ENCODE measurements around the gene LMNTD2. TPM values are rescaled to one million over a fixed set of nuclear protein-coding genes. Genes with fewer than 3 reads are reported as not detected.

LMNTD2 gene
- 2.2 and 2.6 TPM in 2 replicates for polyA plus RNA-seq (2013)

GRCh38 chr11:560305-561147 lies at the start of gene LMNTD2, which contains the start of gene RASSF7:
Gene LMNTD2 (minus strand): TSS chr11:560738. CDS start chr11:560716, 22 bp downstream.
Gene RASSF7 (plus strand): TSS chr11:560970. CDS start chr11:561769, 799 bp downstream.
- H3K4me3 ChIP-seq (ENCODE audit: low read depth, low read length), result peak within 1 kb of the TSS; percentile 86
- H2AFZ ChIP-seq (ENCODE audit: insufficient read depth, low read length, poor library complexity), result peak within 1 kb of the TSS; percentile 78
- H2BK120ac ChIP-seq (ENCODE audit: insufficient read depth, low read length, poor library complexity), result peak within 1 kb of the TSS; percentile 83
- peak within 1 kb of the TSS; percentile 94 for H3K14ac ChIP-seq (ENCODE audit: low read length)
- H3K4me1 ChIP-seq (ENCODE audit: control insufficient read depth in 1 of 2, insufficient read depth in 2 of 2, low read length in 2 of 2), result peaks cover 40 to 46% of the 10 kb centered on the region in 2 experiments
- peaks cover 6% of the 10 kb centered on the region for H3K9me3 ChIP-seq (ENCODE audit: insufficient read depth, low read depth, low read length)
- peak within 1 kb of the TSS; percentile 96 for H4K91ac ChIP-seq (ENCODE audit: low read depth, low read length)
- peak within 1 kb of the TSS; percentile 77 for H3K4me2 ChIP-seq (ENCODE audit: low read length)
- peaks cover 20% of the 10 kb centered on the region for H3K79me2 ChIP-seq (ENCODE audit: control insufficient read depth, insufficient read depth, low read length, poor library complexity)
- peaks cover 11 to 22% of the 10 kb centered on the region in 2 experiments for H3K36me3 ChIP-seq (ENCODE audit: control insufficient read depth in 1 of 2, insufficient read depth in 2 of 2, low read length in 2 of 2)
- WGBS (ENCODE audit: extremely low coverage, insufficient coverage, insufficient read length), result no CpG with 5 or more reads among the region's 95 CpGs
- peak within 1 kb of the TSS; percentile 67 for H2BK12ac ChIP-seq (ENCODE audit: low read length)
- peaks cover 12% of the 10 kb centered on the region for H3K27me3 ChIP-seq (ENCODE audit: insufficient read depth, low read length)
- peak within 1 kb of the TSS; percentile 81 for H2AK5ac ChIP-seq (ENCODE audit: low read length)
- DNase-seq, result peak; percentile 93 to 94
- peak within 1 kb of the TSS; percentile 94 for H4K12ac ChIP-seq (ENCODE audit: low read depth, low read length)
- peak within 1 kb of the TSS; percentile 83 for H3K9ac ChIP-seq (ENCODE audit: low read length)
- no peak within 1 kb of the TSS for H3K23ac ChIP-seq (ENCODE audit: low read length)
- H4K8ac ChIP-seq (ENCODE audit: low read depth, low read length), result peak within 1 kb of the TSS; percentile 97
- peak within 1 kb of the TSS; percentile 81 for H3K18ac ChIP-seq (ENCODE audit: low read length)
- H3K79me1 ChIP-seq (ENCODE audit: low read length), result peaks cover 31% of the 10 kb centered on the region
- peak within 1 kb of the TSS; percentile 89 for H3K27ac ChIP-seq (ENCODE audit: low read depth, low read length)
- H3K4ac ChIP-seq (ENCODE audit: low read depth, low read length), result peak within 1 kb of the TSS; percentile 82
- H2BK5ac ChIP-seq (ENCODE audit: low read depth, low read length, poor library complexity), result peak within 1 kb of the TSS; percentile 86

GRCh38 chr11:609341-609811 lies 48.8 kb upstream of the LMNTD2 start:
- Histone ChIP-seq H2BK5ac (ENCODE audit: low read depth, low read length, poor library complexity) (no peak overlapping the region), H3K9me3 (ENCODE audit: insufficient read depth, low read depth, low read length) (no peaks in the 10 kb centered on the region), H3K4me3 (ENCODE audit: low read depth, low read length) (no peak overlapping the region), H3K79me2 (ENCODE audit: control insufficient read depth, insufficient read depth, low read length, poor library complexity) (no peaks in the 10 kb centered on the region), H3K14ac (ENCODE audit: low read length) (no peak overlapping the region), H2BK120ac (ENCODE audit: insufficient read depth, low read length, poor library complexity) (no peak overlapping the region), H3K27me3 (ENCODE audit: insufficient read depth, low read length) (no peaks in the 10 kb centered on the region), H3K23ac (ENCODE audit: low read length) (no peak overlapping the region), H3K18ac (ENCODE audit: low read length) (no peak overlapping the region), H3K9ac (ENCODE audit: low read length) (no peak overlapping the region), H3K4ac (ENCODE audit: low read depth, low read length) (no peak overlapping the region), H3K36me3 (ENCODE audit: control insufficient read depth in 1 of 2, insufficient read depth in 2 of 2, low read length in 2 of 2) (peaks cover 92 to 94% of the 10 kb centered on the region in 2 experiments), H4K91ac (ENCODE audit: low read depth, low read length) (no peak overlapping the region), H3K27ac (ENCODE audit: low read depth, low read length) (no peak overlapping the region), H3K79me1 (ENCODE audit: low read length) (no peaks in the 10 kb centered on the region), H2BK12ac (ENCODE audit: low read length) (no peak overlapping the region), H3K4me2 (ENCODE audit: low read length) (no peak overlapping the region), H4K12ac (ENCODE audit: low read depth, low read length) (no peak overlapping the region), H2AFZ (ENCODE audit: insufficient read depth, low read length, poor library complexity) (no peak overlapping the region), H4K8ac (ENCODE audit: low read depth, low read length) (no peak overlapping the region), H2AK5ac (ENCODE audit: low read length) (no peak overlapping the region), H3K4me1 (ENCODE audit: control insufficient read depth in 1 of 2, insufficient read depth in 2 of 2, low read length in 2 of 2) (peaks cover 5 to 7% of the 10 kb centered on the region in 2 experiments)
- no CpG with 5 or more reads among the region's 28 CpGs for WGBS (ENCODE audit: extremely low coverage, insufficient coverage, insufficient read length)
- DNase-seq, result no peak

GRCh38 chr11:608791-609251 lies 48.3 kb upstream of the LMNTD2 start:
- Histone ChIP-seq H3K23ac (ENCODE audit: low read length) (no peak overlapping the region), H4K91ac (ENCODE audit: low read depth, low read length) (no peak overlapping the region), H3K27me3 (ENCODE audit: insufficient read depth, low read length) (no peaks in the 10 kb centered on the region), H2BK12ac (ENCODE audit: low read length) (no peak overlapping the region), H2BK120ac (ENCODE audit: insufficient read depth, low read length, poor library complexity) (no peak overlapping the region), H4K8ac (ENCODE audit: low read depth, low read length) (no peak overlapping the region), H3K4me1 (ENCODE audit: control insufficient read depth in 1 of 2, insufficient read depth in 2 of 2, low read length in 2 of 2) (peaks cover 2% of the 10 kb centered on the region in 2 experiments), H3K9me3 (ENCODE audit: insufficient read depth, low read depth, low read length) (no peaks in the 10 kb centered on the region), H2AFZ (ENCODE audit: insufficient read depth, low read length, poor library complexity) (no peak overlapping the region), H3K4me2 (ENCODE audit: low read length) (no peak overlapping the region), H3K36me3 (ENCODE audit: control insufficient read depth in 1 of 2, insufficient read depth in 2 of 2, low read length in 2 of 2) (peaks cover 93 to 95% of the 10 kb centered on the region in 2 experiments), H3K4ac (ENCODE audit: low read depth, low read length) (no peak overlapping the region), H4K12ac (ENCODE audit: low read depth, low read length) (no peak overlapping the region), H2BK5ac (ENCODE audit: low read depth, low read length, poor library complexity) (no peak overlapping the region), H3K4me3 (ENCODE audit: low read depth, low read length) (no peak overlapping the region), H2AK5ac (ENCODE audit: low read length) (no peak overlapping the region), H3K79me1 (ENCODE audit: low read length) (no peaks in the 10 kb centered on the region), H3K27ac (ENCODE audit: low read depth, low read length) (no peak overlapping the region), H3K79me2 (ENCODE audit: control insufficient read depth, insufficient read depth, low read length, poor library complexity) (no peaks in the 10 kb centered on the region), H3K18ac (ENCODE audit: low read length) (no peak overlapping the region), H3K9ac (ENCODE audit: low read length) (no peak overlapping the region), H3K14ac (ENCODE audit: low read length) (no peak overlapping the region)
- no CpG with 5 or more reads among the region's 28 CpGs for WGBS (ENCODE audit: extremely low coverage, insufficient coverage, insufficient read length)
- DNase-seq, result no peak

GRCh38 chr11:607971-608659 lies 47.6 kb upstream of the LMNTD2 start:
- Histone ChIP-seq H3K14ac (ENCODE audit: low read length) (no peak overlapping the region), H4K8ac (ENCODE audit: low read depth, low read length) (no peak overlapping the region), H3K4me3 (ENCODE audit: low read depth, low read length) (no peak overlapping the region), H3K79me1 (ENCODE audit: low read length) (no peaks in the 10 kb centered on the region), H3K9ac (ENCODE audit: low read length) (no peak overlapping the region), H3K27ac (ENCODE audit: low read depth, low read length) (no peak overlapping the region), H2AK5ac (ENCODE audit: low read length) (no peak overlapping the region), H3K27me3 (ENCODE audit: insufficient read depth, low read length) (no peaks in the 10 kb centered on the region), H4K91ac (ENCODE audit: low read depth, low read length) (no peak overlapping the region), H3K23ac (ENCODE audit: low read length) (no peak overlapping the region), H3K79me2 (ENCODE audit: control insufficient read depth, insufficient read depth, low read length, poor library complexity) (no peaks in the 10 kb centered on the region), H3K4ac (ENCODE audit: low read depth, low read length) (no peak overlapping the region), H2BK5ac (ENCODE audit: low read depth, low read length, poor library complexity) (no peak overlapping the region), H2BK120ac (ENCODE audit: insufficient read depth, low read length, poor library complexity) (no peak overlapping the region), H2BK12ac (ENCODE audit: low read length) (no peak overlapping the region), H4K12ac (ENCODE audit: low read depth, low read length) (peak overlapping the region; percentile 56), H3K4me2 (ENCODE audit: low read length) (no peak overlapping the region), H2AFZ (ENCODE audit: insufficient read depth, low read length, poor library complexity) (no peak overlapping the region), H3K4me1 (ENCODE audit: control insufficient read depth in 1 of 2, insufficient read depth in 2 of 2, low read length in 2 of 2) (no peaks in the 10 kb centered on the region), H3K9me3 (ENCODE audit: insufficient read depth, low read depth, low read length) (no peaks in the 10 kb centered on the region), H3K18ac (ENCODE audit: low read length) (no peak overlapping the region), H3K36me3 (ENCODE audit: control insufficient read depth in 1 of 2, insufficient read depth in 2 of 2, low read length in 2 of 2) (peaks cover 96 to 98% of the 10 kb centered on the region in 2 experiments)
- no CpG with 5 or more reads among the region's 45 CpGs for WGBS (ENCODE audit: extremely low coverage, insufficient coverage, insufficient read length)
- DNase-seq, result no peak
